Measurements from ENCODE around the gene PYY. TPM values are rescaled to one million over a fixed set of nuclear protein-coding genes. Genes with fewer than 3 reads are reported as not detected.
A peak's percentile ranks its signal among the peaks of the same experiment; 100 is the strongest.

The PYY gene
- total RNA-seq, 1 donor from 2014 or later, result not detected

GRCh38 chr17:43956222-43956621 is 2.5 kb upstream of the PYY start:
- Mint-ChIP-seq H3K27ac (no peak overlapping the region), H3K27me3 (ENCODE audit: low read depth) (peaks cover 60% of the 10 kb centered on the region), H3K4me1 (peaks cover 7% of the 10 kb centered on the region), H3K9me3 (no peaks in the 10 kb centered on the region), H3K36me3 (no peaks in the 10 kb centered on the region), H3K4me3 (no peak overlapping the region)
- no peak for TF ChIP-seq CTCF (IDR thresholded peaks at IDR 0.05; ENCODE audit: unreplicated experiment)
- DNase-seq (ENCODE audit: low spot score in 2 of 2, unreplicated experiment in 2 of 2), result no peak

- Mint-ChIP-seq H3K36me3 (no peaks in the 10 kb centered on the region), H3K4me3 (peak overlapping the region; percentile 53), H3K9me3 (no peaks in the 10 kb centered on the region), H3K27ac (no peak overlapping the region), H3K4me1 (peaks cover 7% of the 10 kb centered on the region), H3K27me3 (ENCODE audit: low read depth) (peaks cover 82% of the 10 kb centered on the region)
- DNase-seq (ENCODE audit: low spot score in 2 of 2, unreplicated experiment in 2 of 2), result no peak
- TF ChIP-seq CTCF (IDR thresholded peaks at IDR 0.05; ENCODE audit: unreplicated experiment), result no peak
Observed at GRCh38 chr17:43952724-43953666, 745 bp downstream of the PYY start.

GRCh38 chr17:43952351-43952723 is 1.4 kb downstream of the PYY start:
- H3K27me3 Mint-ChIP-seq (ENCODE audit: low read depth), result peaks cover 86% of the 10 kb centered on the region
- DNase-seq (ENCODE audit: low spot score in 2 of 2, unreplicated experiment in 2 of 2), result peak in 1 of 2 experiments; percentile 50
- no peaks in the 10 kb centered on the region for H3K9me3 Mint-ChIP-seq
- H3K27ac Mint-ChIP-seq, result no peak overlapping the region
- TF ChIP-seq CTCF (IDR thresholded peaks at IDR 0.05; ENCODE audit: unreplicated experiment), result no peak
- H3K4me1 Mint-ChIP-seq, result peaks cover 7% of the 10 kb centered on the region
- peak overlapping the region; percentile 53 for H3K4me3 Mint-ChIP-seq
- no peaks in the 10 kb centered on the region for H3K36me3 Mint-ChIP-seq

- Mint-ChIP-seq H3K36me3 (no peaks in the 10 kb centered on the region), H3K4me3 (no peak overlapping the region), H3K27ac (no peak overlapping the region), H3K27me3 (ENCODE audit: low read depth) (peaks cover 84% of the 10 kb centered on the region), H3K9me3 (no peaks in the 10 kb centered on the region), H3K4me1 (peaks cover 7% of the 10 kb centered on the region)
- no peak for DNase-seq (ENCODE audit: low spot score in 2 of 2, unreplicated experiment in 2 of 2)
- no peak for TF ChIP-seq CTCF (IDR thresholded peaks at IDR 0.05; ENCODE audit: unreplicated experiment)
Observed at GRCh38 chr17:43951750-43952149, 2.0 kb downstream of the PYY start.

- Mint-ChIP-seq H3K27me3 (ENCODE audit: low read depth) (peaks cover 72% of the 10 kb centered on the region), H3K36me3 (no peaks in the 10 kb centered on the region), H3K27ac (no peak overlapping the region), H3K4me3 (no peak overlapping the region), H3K4me1 (peaks cover 9% of the 10 kb centered on the region), H3K9me3 (no peaks in the 10 kb centered on the region)
- TF ChIP-seq CTCF (IDR thresholded peaks at IDR 0.05; ENCODE audit: unreplicated experiment), result no peak
- no peak for DNase-seq (ENCODE audit: low spot score in 2 of 2, unreplicated experiment in 2 of 2)
Observed at GRCh38 chr17:43950554-43950953, 3.2 kb downstream of the PYY start.
